Mammary epithelial cell (primary cell): ENCODE results near the gene LCN1.

ENCODE experiments used
- CTCF ChIP-seq, 2 donors: IDR thresholded peaks in 1 of 2; conservative IDR thresholded peaks in 1 of 2; 2 replicates each; pipeline ENCODE4 v1.5.1; 2011 to 2012; ENCODE audit warnings: inconsistent platforms in 2 of 2, low read length in 2 of 2, mild to moderate bottlenecking in 2 of 2, control low read depth in 1 of 2, low read depth in 1 of 2; ENCODE audit not compliant: insufficient read depth in 1 of 2; ENCODE audit errors: extremely low read depth in 1 of 2
- EZH2 ChIP-seq: IDR thresholded peaks from 2 replicates; pipeline ENCODE4 v1.6.1; 2012; ENCODE audit warnings: low read length, inconsistent platforms, borderline replicate concordance

- TF ChIP-seq CTCF (conservative IDR thresholded peaks at IDR 0.05 in 1 of 2, IDR thresholded peaks at IDR 0.05 in 1 of 2; ENCODE audit: extremely low read depth in 1 of 2, insufficient read depth in 1 of 2, low read depth in 1 of 2, low read length in 2 of 2) (no peak), EZH2 (no peak)
Observed at GRCh38 chr9:135503371-135504261, 17.6 kb upstream of the LCN1 start.
